WERI-Rb-1 (cell line): Measurements from ENCODE around the gene MEIS2.

ENCODE experiments used
- DNase-seq: peaks from one replicate; pipeline ENCODE4 v3.0.0-alpha.2; 2020
- H3K27ac ChIP-seq: fragments of 250-450 bp; sonication (Bioruptor Pico); 2 replicates; pipeline ENCODE4 v1.5.1; 2020; ENCODE audit warnings: mild to moderate bottlenecking, moderate library complexity
- H3K27me3 ChIP-seq: fragments of 250-450 bp; sonication (Bioruptor Pico); 2 replicates; pipeline ENCODE4 v1.5.1; 2021; ENCODE audit warnings: mild to moderate bottlenecking, low read depth, moderate library complexity; ENCODE audit not compliant: insufficient read depth, severe bottlenecking
- H3K36me3 ChIP-seq: fragments of 250-450 bp; sonication (Bioruptor Pico); 2 replicates; pipeline ENCODE4 v1.5.1; 2020; ENCODE audit warnings: mild to moderate bottlenecking, moderate library complexity
- H3K4me3 ChIP-seq: 2 replicates; pipeline ENCODE4 v1.5.1; 2011; ENCODE audit warnings: low read depth, mild to moderate bottlenecking, control low read depth, low read length
- H3K9me3 ChIP-seq: fragments of 250-450 bp; sonication (Bioruptor Pico); 2 replicates; pipeline ENCODE4 v1.5.1; 2021; ENCODE audit warnings: mild to moderate bottlenecking, moderate library complexity; ENCODE audit not compliant: severe bottlenecking
- TF ChIP-seq, protein P1 (sequence below): IDR thresholded peaks from 2 replicates; pipeline ENCODE4 v1.5.1; 2011; ENCODE audit warnings: low read depth, mild to moderate bottlenecking, control low read depth, inconsistent platforms, low read length

MEIS2 gene

DNA sequence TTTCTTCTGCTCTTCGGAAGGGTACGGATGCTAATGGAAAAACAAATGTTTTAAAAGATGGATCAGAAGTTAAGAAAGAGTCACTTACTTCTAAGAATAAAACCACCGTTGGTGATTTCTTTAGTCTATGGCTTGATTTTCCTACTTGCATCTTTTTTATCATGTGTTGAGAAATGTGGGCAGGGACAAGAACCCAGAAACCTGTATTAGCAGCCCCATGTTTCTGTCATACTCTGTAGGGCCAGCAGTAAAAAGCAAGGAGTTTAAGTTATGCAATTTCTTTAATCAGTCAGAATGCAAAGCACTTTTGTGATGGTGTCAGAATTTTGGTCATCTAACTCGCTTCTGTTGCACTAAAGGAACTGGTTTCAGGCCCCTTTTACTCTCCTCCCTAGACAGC is 150.0 kb downstream of the MEIS2 start:
- TF ChIP-seq, protein P1, sequence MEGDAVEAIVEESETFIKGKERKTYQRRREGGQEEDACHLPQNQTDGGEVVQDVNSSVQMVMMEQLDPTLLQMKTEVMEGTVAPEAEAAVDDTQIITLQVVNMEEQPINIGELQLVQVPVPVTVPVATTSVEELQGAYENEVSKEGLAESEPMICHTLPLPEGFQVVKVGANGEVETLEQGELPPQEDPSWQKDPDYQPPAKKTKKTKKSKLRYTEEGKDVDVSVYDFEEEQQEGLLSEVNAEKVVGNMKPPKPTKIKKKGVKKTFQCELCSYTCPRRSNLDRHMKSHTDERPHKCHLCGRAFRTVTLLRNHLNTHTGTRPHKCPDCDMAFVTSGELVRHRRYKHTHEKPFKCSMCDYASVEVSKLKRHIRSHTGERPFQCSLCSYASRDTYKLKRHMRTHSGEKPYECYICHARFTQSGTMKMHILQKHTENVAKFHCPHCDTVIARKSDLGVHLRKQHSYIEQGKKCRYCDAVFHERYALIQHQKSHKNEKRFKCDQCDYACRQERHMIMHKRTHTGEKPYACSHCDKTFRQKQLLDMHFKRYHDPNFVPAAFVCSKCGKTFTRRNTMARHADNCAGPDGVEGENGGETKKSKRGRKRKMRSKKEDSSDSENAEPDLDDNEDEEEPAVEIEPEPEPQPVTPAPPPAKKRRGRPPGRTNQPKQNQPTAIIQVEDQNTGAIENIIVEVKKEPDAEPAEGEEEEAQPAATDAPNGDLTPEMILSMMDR = no peak
- no peaks in the 10 kb centered on the region for H3K27me3 ChIP-seq
- H3K36me3 ChIP-seq = peaks cover 61% of the 10 kb centered on the region
- DNase-seq = no peak
- no peak overlapping the region for H3K27ac ChIP-seq
- no peaks in the 10 kb centered on the region for H3K9me3 ChIP-seq
- no peak overlapping the region for H3K4me3 ChIP-seq

DNA sequence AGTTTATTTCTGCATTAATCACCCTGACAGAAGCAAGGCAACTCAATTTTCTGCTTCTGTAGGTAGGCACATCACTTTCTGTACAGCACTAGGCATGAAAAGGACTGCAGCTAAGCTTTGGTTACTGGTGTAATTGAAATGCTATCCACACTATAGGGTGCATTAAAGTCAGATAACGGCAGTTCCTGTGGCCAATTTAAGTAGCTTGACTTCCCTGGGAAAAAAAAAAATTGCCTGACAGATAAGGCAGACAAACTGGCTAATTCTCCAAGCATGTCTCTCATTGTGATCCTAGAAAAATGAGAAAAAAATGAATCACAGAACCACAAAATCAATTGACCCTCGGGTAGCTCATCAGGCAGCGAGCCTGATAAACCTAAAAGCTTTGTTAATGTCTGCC is 151.4 kb downstream of the MEIS2 start:
- TF ChIP-seq, protein P1 = no peak
- no peaks in the 10 kb centered on the region for H3K27me3 ChIP-seq
- H3K9me3 ChIP-seq = no peaks in the 10 kb centered on the region
- H3K36me3 ChIP-seq = peaks cover 75% of the 10 kb centered on the region
- no peak for DNase-seq
- no peak overlapping the region for H3K27ac ChIP-seq
- no peak overlapping the region for H3K4me3 ChIP-seq

DNA sequence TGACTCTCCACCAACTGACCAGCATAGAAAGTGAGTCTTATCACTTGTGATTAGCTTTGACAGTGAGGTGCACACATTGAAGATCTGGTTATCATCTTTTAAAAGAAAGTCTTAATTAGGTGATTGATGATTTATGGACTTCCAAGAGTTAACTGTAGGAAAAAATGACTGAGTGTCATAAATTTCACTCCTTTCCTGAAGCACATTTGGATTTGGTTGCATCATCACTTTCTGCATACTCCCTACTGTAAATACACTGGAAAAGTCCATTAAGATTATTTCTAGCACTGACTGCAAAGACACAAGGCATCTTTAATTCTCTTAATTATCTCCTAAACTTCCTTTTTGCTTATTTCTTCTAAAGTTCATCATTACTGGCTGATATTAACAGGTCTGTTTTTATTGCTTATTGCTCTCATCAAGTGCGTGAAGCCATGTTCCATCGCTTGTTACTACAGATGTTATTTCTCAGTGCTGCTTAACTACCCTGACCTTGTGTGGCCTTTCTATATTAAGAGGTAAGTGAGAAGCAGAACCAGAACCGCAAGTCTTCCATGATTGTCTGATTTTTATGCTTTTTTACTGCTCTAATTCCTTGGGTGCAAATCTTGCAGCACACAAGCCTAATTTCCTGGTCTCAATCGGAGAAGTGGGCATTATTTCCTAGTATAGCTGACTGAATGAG is 153.2 kb downstream of the MEIS2 start:
- H3K9me3 ChIP-seq = no peaks in the 10 kb centered on the region
- H3K27ac ChIP-seq = no peak overlapping the region
- H3K4me3 ChIP-seq = no peak overlapping the region
- DNase-seq = no peak
- H3K27me3 ChIP-seq = no peaks in the 10 kb centered on the region
- peaks cover 83% of the 10 kb centered on the region for H3K36me3 ChIP-seq
- TF ChIP-seq, protein P1 = no peak

DNA sequence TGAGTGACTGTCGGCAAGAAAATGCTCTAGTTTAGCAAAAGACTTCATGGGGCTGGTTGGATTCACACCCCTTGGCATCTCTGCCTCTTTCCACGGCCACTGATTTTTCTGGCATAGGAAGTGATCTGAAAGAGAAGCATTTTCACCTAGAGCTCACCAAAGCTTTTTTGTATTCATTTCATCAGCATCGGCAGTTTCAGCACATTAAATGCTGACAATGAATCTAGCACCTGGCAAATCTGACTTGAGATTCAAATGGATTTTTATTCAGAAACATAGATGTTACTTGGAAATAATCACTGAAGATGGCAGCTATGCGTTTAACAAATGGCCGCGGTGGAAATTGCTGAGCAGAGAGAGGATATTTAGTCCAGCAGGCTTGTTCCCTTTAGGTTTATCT is 155.9 kb downstream of the MEIS2 start:
- Histone ChIP-seq H3K27me3 (no peaks in the 10 kb centered on the region), H3K36me3 (peaks cover 98% of the 10 kb centered on the region), H3K9me3 (no peaks in the 10 kb centered on the region), H3K27ac (no peak overlapping the region), H3K4me3 (no peak overlapping the region)
- DNase-seq = no peak
- TF ChIP-seq, protein P1 = no peak

DNA sequence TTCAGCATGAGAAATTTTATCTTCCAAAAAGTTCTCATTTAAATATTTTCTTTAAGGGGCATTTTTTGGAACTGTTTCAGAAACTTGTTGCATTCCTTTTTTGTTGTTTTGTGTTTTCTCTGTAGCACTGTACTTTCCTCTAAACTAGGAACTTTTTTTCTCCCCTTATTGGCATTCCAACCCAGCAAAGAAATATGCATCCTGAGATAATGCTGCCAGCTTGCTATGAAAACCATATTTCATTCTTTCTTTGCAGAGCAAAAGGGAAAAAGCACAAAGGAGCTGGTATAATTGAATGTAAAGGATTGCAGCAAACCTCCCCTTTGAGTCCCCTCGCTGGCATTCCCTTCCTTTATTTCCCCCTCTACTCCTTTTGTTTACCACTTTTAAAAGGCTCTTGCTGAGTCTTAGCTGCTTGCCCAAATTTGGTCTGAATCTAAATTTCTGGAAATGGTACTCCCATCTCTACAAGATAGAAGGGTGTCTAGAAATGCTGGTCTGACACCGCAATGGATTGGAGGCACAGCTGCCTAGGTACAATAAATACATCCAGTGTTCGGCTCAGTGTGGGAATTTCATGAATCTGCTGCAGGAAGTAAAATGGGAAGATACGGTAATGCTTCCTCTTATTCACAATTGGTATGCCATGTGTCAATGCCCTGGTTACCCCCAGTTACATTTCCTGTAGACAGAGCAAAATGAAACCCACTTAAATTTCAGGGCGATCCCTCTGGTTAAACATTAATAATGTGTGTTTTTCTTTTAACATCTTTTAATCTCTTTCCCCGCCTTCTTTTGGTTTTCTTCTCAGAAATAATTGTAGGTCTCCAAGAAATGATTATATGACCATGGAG is 156.6 kb downstream of the MEIS2 start:
- no peak for DNase-seq
- Histone ChIP-seq H3K27ac (no peak overlapping the region), H3K27me3 (no peaks in the 10 kb centered on the region), H3K9me3 (no peaks in the 10 kb centered on the region), H3K4me3 (no peak overlapping the region), H3K36me3 (peaks cover 96% of the 10 kb centered on the region)
- TF ChIP-seq, protein P1 = no peak
